WTC11 (cell line): ENCODE measurements around the gene BCAT1. TPM values are rescaled to one million over a fixed set of nuclear protein-coding genes. Genes with fewer than 3 reads are reported as not detected.

Source experiments
- ATAC-seq: fragments of 200-7000 bp; cut with Tn5 transposase; 2 replicates; pipeline ENCODE4 v1.10.0; 2021; ENCODE audit warnings: mild to moderate bottlenecking, moderate library complexity
- CTCF ChIA-PET: fragments of 300-600 bp; sonication (Branson Sonifier 250); formaldehyde crosslinking; loops from one replicate; lab custom pipeline; 2021; ENCODE audit warnings: antibody characterized with exemption; lab: Charles Lee
- POLR2A ChIA-PET: fragments of 350-600 bp; sonication (Branson Sonifier 250); formaldehyde crosslinking; loops from one replicate; lab custom pipeline; 2021; ENCODE audit warnings: antibody characterized with exemption; lab: Charles Lee
- DNase-seq: peaks from one replicate; pipeline ENCODE4 v3.0.0; 2021; ENCODE audit warnings: low spot score
- H3K27ac Mint-ChIP-seq: 2 replicates; pipeline ENCODE4 v1.8.0; 2021; ENCODE audit warnings: mixed read lengths
- H3K27me3 Mint-ChIP-seq: 2 replicates; pipeline ENCODE4 v1.8.0; 2021; ENCODE audit warnings: low read depth, mild to moderate bottlenecking, moderate library complexity, mixed read lengths
- H3K36me3 Mint-ChIP-seq: 2 replicates; pipeline ENCODE4 v1.8.0; 2021; ENCODE audit warnings: mixed read lengths
- H3K4me1 Mint-ChIP-seq: 2 replicates; pipeline ENCODE4 v1.8.0; 2022; ENCODE audit warnings: mixed read lengths
- H3K4me3 Mint-ChIP-seq: 2 replicates; pipeline ENCODE4 v1.8.0; 2021; ENCODE audit warnings: mild to moderate bottlenecking, moderate library complexity, mixed read lengths
- H3K9me3 Mint-ChIP-seq: 2 replicates; pipeline ENCODE4 v1.8.0; 2021; ENCODE audit warnings: mixed read lengths
- ELF4 ChIP-seq: sonication (generic); formaldehyde crosslinking; IDR thresholded peaks from 2 replicates; pipeline ENCODE4 v1.8.1; 2022; ENCODE audit warnings: low read depth, mild to moderate bottlenecking, moderate library complexity, missing genetic modification reagents
- HMGA2 ChIP-seq: fragments of 250-450 bp; sonication (Bioruptor Pico); IDR thresholded peaks from 2 replicates; pipeline ENCODE4 v1.4.0; 2021; ENCODE audit warnings: mild to moderate bottlenecking, moderate library complexity
- JUN ChIP-seq: sonication (generic); formaldehyde crosslinking; IDR thresholded peaks from 2 replicates; pipeline ENCODE4 v1.8.0; 2023; ENCODE audit warnings: mild to moderate bottlenecking, missing genetic modification reagents
- MXD4 ChIP-seq: fragments of 250-450 bp; sonication (Bioruptor Pico); IDR thresholded peaks from 2 replicates; pipeline ENCODE4 v1.8.0; 2021; ENCODE audit warnings: mild to moderate bottlenecking, moderate library complexity, borderline replicate concordance
- MYBL2 ChIP-seq: sonication (generic); formaldehyde crosslinking; IDR thresholded peaks from 2 replicates; pipeline ENCODE4 v1.8.1; 2023; ENCODE audit warnings: mild to moderate bottlenecking, moderate library complexity, missing genetic modification reagents
- NFYB ChIP-seq: sonication (generic); formaldehyde crosslinking; conservative IDR thresholded peaks from 2 replicates; pipeline ENCODE4 v1.8.0; 2022; ENCODE audit warnings: low read depth, missing genetic modification reagents
- RORB ChIP-seq: fragments of 250-450 bp; sonication (Bioruptor Pico); IDR thresholded peaks from 2 replicates; pipeline ENCODE4 v1.9.0; 2021; ENCODE audit warnings: mild to moderate bottlenecking
- SP1 ChIP-seq: sonication (generic); formaldehyde crosslinking; conservative IDR thresholded peaks from 2 replicates; pipeline ENCODE4 v1.8.1; 2022; ENCODE audit warnings: missing genetic modification reagents
- ZNF121 ChIP-seq: sonication (generic); formaldehyde crosslinking; IDR thresholded peaks from 2 replicates; pipeline ENCODE4 v1.8.0; 2023; ENCODE audit warnings: missing genetic modification reagents
- ZNF317 ChIP-seq: sonication (generic); formaldehyde crosslinking; IDR thresholded peaks from 2 replicates; pipeline ENCODE4 v1.8.1; 2023; ENCODE audit warnings: low read depth, mild to moderate bottlenecking, moderate library complexity, missing genetic modification reagents, borderline replicate concordance
- total RNA-seq: library from RNA; stranded (reverse); gene quantifications from 3 replicates; pipeline ENCODE4 v1.2.3, GENCODE V29; 2021
- TF ChIP-seq, protein P1 (sequence below): sonication (generic); formaldehyde crosslinking; conservative IDR thresholded peaks from 2 replicates; pipeline ENCODE4 v1.8.1; 2023; ENCODE audit warnings: mild to moderate bottlenecking, low read depth, missing genetic modification reagents, moderate library complexity
- TF ChIP-seq, protein P2 (sequence below): fragments of 200-600 bp; IDR thresholded peaks from 2 replicates; pipeline ENCODE4 v1.8.0; 2022; ENCODE audit warnings: antibody characterized with exemption
- TF ChIP-seq, protein P3 (sequence below): sonication (generic); formaldehyde crosslinking; IDR thresholded peaks from 2 replicates; pipeline ENCODE4 v1.8.1; 2023; ENCODE audit warnings: mild to moderate bottlenecking, missing genetic modification reagents, moderate library complexity
- TF ChIP-seq, protein P4 (sequence below): fragments of 250-450 bp; sonication (Bioruptor Pico); IDR thresholded peaks from 2 replicates; pipeline ENCODE4 v1.9.0; 2021; ENCODE audit warnings: mild to moderate bottlenecking
- TF ChIP-seq, protein P5 (sequence below): sonication (generic); formaldehyde crosslinking; IDR thresholded peaks from 2 replicates; pipeline ENCODE4 v1.8.1; 2023; ENCODE audit warnings: mild to moderate bottlenecking, missing genetic modification reagents
- TF ChIP-seq, protein P6 (sequence below): fragments of 250-450 bp; sonication (Bioruptor Pico); IDR thresholded peaks from 2 replicates; pipeline ENCODE4 v2.1.2; 2022; ENCODE audit warnings: mild to moderate bottlenecking, moderate library complexity
- TF ChIP-seq, protein P7 (sequence below): sonication (generic); formaldehyde crosslinking; IDR thresholded peaks from 2 replicates; pipeline ENCODE4 v1.8.0; 2023; ENCODE audit warnings: missing genetic modification reagents
- TF ChIP-seq, protein P8 (sequence below): sonication (generic); formaldehyde crosslinking; IDR thresholded peaks from 2 replicates; pipeline ENCODE4 v1.8.1; 2023; ENCODE audit warnings: mild to moderate bottlenecking, missing genetic modification reagents, borderline replicate concordance

Gene BCAT1
- total RNA-seq, 1 experiment from 2014 or later: 267 TPM

DNA sequence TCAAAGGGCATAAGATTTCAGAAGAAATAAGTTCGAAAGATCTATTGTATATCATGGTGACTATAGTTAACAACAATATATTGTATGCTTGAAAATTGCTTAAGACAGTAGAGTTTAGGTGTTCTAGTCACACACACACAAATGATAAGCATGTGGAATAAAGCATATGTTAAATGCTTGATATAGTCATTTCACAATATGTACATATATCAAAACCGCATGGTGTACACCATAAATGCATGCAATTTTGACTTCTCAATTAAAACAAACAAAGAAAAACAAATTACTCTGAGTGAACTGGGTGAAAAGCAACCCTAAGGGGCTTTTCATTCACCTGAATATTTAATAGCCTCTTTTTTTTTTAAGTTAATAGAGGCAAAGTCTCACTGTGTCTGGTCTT is 40.3 kb upstream of the BCAT1 start (continued):
- TF ChIP-seq, protein P1, sequence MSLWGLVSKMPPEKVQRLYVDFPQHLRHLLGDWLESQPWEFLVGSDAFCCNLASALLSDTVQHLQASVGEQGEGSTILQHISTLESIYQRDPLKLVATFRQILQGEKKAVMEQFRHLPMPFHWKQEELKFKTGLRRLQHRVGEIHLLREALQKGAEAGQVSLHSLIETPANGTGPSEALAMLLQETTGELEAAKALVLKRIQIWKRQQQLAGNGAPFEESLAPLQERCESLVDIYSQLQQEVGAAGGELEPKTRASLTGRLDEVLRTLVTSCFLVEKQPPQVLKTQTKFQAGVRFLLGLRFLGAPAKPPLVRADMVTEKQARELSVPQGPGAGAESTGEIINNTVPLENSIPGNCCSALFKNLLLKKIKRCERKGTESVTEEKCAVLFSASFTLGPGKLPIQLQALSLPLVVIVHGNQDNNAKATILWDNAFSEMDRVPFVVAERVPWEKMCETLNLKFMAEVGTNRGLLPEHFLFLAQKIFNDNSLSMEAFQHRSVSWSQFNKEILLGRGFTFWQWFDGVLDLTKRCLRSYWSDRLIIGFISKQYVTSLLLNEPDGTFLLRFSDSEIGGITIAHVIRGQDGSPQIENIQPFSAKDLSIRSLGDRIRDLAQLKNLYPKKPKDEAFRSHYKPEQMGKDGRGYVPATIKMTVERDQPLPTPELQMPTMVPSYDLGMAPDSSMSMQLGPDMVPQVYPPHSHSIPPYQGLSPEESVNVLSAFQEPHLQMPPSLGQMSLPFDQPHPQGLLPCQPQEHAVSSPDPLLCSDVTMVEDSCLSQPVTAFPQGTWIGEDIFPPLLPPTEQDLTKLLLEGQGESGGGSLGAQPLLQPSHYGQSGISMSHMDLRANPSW (CRISPR knock-in tag): no peak

DNA sequence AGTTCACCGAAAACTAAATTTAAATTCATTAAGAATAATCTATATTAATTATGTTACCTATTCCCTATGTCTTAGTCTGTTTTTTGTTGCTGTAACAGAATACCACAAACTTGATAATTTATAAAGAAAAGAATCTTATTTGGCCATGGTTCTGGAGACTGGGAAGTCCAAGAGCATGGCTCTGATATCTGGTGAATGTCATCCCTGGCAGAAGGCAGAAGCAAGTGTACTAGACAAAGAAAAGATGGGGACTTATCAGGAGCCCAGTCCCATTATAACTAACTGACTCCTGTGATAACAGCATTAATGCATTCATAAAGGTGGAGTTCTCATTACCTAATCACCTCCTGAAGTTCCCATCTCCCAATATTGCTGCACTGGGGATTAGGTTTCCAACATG is 33.3 kb upstream of the BCAT1 start:
- ATAC-seq (no peak), DNase-seq (no peak)
- H3K4me1 Mint-ChIP-seq: no peaks in the 10 kb centered on the region
- CTCF ChIA-PET: no interaction called here
- no peak overlapping the region for H3K27ac Mint-ChIP-seq
- H3K36me3 Mint-ChIP-seq: peaks cover 14% of the 10 kb centered on the region
- no peak for TF ChIP-seq RORB
- no peak for TF ChIP-seq ELF4
- TF ChIP-seq MXD4 (CRISPR knock-in tag): no peak
- no peak for TF ChIP-seq NFYB
- TF ChIP-seq ZNF317: no peak
- TF ChIP-seq, protein P2, sequence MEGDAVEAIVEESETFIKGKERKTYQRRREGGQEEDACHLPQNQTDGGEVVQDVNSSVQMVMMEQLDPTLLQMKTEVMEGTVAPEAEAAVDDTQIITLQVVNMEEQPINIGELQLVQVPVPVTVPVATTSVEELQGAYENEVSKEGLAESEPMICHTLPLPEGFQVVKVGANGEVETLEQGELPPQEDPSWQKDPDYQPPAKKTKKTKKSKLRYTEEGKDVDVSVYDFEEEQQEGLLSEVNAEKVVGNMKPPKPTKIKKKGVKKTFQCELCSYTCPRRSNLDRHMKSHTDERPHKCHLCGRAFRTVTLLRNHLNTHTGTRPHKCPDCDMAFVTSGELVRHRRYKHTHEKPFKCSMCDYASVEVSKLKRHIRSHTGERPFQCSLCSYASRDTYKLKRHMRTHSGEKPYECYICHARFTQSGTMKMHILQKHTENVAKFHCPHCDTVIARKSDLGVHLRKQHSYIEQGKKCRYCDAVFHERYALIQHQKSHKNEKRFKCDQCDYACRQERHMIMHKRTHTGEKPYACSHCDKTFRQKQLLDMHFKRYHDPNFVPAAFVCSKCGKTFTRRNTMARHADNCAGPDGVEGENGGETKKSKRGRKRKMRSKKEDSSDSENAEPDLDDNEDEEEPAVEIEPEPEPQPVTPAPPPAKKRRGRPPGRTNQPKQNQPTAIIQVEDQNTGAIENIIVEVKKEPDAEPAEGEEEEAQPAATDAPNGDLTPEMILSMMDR: no peak
- TF ChIP-seq, protein P3, sequence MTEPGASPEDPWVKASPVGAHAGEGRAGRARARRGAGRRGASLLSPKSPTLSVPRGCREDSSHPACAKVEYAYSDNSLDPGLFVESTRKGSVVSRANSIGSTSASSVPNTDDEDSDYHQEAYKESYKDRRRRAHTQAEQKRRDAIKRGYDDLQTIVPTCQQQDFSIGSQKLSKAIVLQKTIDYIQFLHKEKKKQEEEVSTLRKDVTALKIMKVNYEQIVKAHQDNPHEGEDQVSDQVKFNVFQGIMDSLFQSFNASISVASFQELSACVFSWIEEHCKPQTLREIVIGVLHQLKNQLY (CRISPR knock-in tag): no peak
- TF ChIP-seq, protein P4, sequence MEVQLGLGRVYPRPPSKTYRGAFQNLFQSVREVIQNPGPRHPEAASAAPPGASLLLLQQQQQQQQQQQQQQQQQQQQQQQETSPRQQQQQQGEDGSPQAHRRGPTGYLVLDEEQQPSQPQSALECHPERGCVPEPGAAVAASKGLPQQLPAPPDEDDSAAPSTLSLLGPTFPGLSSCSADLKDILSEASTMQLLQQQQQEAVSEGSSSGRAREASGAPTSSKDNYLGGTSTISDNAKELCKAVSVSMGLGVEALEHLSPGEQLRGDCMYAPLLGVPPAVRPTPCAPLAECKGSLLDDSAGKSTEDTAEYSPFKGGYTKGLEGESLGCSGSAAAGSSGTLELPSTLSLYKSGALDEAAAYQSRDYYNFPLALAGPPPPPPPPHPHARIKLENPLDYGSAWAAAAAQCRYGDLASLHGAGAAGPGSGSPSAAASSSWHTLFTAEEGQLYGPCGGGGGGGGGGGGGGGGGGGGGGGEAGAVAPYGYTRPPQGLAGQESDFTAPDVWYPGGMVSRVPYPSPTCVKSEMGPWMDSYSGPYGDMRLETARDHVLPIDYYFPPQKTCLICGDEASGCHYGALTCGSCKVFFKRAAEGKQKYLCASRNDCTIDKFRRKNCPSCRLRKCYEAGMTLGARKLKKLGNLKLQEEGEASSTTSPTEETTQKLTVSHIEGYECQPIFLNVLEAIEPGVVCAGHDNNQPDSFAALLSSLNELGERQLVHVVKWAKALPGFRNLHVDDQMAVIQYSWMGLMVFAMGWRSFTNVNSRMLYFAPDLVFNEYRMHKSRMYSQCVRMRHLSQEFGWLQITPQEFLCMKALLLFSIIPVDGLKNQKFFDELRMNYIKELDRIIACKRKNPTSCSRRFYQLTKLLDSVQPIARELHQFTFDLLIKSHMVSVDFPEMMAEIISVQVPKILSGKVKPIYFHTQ (CRISPR knock-in tag): no peak
- TF ChIP-seq JUN (CRISPR knock-in tag): no peak
- no peak for TF ChIP-seq ZNF121 (CRISPR knock-in tag)
- TF ChIP-seq SP1 (CRISPR knock-in tag): no peak
- TF ChIP-seq HMGA2 (CRISPR knock-in tag): no peak
- TF ChIP-seq MYBL2: no peak
- TF ChIP-seq, protein P5, sequence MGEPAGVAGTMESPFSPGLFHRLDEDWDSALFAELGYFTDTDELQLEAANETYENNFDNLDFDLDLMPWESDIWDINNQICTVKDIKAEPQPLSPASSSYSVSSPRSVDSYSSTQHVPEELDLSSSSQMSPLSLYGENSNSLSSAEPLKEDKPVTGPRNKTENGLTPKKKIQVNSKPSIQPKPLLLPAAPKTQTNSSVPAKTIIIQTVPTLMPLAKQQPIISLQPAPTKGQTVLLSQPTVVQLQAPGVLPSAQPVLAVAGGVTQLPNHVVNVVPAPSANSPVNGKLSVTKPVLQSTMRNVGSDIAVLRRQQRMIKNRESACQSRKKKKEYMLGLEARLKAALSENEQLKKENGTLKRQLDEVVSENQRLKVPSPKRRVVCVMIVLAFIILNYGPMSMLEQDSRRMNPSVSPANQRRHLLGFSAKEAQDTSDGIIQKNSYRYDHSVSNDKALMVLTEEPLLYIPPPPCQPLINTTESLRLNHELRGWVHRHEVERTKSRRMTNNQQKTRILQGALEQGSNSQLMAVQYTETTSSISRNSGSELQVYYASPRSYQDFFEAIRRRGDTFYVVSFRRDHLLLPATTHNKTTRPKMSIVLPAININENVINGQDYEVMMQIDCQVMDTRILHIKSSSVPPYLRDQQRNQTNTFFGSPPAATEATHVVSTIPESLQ (CRISPR knock-in tag): no peak
- TF ChIP-seq, protein P6, sequence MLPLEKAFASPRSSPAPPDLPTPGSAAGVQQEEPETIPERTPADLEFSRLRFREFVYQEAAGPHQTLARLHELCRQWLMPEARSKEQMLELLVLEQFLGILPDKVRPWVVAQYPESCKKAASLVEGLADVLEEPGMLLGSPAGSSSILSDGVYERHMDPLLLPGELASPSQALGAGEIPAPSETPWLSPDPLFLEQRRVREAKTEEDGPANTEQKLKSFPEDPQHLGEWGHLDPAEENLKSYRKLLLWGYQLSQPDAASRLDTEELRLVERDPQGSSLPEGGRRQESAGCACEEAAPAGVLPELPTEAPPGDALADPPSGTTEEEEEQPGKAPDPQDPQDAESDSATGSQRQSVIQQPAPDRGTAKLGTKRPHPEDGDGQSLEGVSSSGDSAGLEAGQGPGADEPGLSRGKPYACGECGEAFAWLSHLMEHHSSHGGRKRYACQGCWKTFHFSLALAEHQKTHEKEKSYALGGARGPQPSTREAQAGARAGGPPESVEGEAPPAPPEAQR: no peak
- TF ChIP-seq, protein P7, sequence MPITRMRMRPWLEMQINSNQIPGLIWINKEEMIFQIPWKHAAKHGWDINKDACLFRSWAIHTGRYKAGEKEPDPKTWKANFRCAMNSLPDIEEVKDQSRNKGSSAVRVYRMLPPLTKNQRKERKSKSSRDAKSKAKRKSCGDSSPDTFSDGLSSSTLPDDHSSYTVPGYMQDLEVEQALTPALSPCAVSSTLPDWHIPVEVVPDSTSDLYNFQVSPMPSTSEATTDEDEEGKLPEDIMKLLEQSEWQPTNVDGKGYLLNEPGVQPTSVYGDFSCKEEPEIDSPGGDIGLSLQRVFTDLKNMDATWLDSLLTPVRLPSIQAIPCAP (CRISPR knock-in tag): no peak
- TF ChIP-seq, protein P8, sequence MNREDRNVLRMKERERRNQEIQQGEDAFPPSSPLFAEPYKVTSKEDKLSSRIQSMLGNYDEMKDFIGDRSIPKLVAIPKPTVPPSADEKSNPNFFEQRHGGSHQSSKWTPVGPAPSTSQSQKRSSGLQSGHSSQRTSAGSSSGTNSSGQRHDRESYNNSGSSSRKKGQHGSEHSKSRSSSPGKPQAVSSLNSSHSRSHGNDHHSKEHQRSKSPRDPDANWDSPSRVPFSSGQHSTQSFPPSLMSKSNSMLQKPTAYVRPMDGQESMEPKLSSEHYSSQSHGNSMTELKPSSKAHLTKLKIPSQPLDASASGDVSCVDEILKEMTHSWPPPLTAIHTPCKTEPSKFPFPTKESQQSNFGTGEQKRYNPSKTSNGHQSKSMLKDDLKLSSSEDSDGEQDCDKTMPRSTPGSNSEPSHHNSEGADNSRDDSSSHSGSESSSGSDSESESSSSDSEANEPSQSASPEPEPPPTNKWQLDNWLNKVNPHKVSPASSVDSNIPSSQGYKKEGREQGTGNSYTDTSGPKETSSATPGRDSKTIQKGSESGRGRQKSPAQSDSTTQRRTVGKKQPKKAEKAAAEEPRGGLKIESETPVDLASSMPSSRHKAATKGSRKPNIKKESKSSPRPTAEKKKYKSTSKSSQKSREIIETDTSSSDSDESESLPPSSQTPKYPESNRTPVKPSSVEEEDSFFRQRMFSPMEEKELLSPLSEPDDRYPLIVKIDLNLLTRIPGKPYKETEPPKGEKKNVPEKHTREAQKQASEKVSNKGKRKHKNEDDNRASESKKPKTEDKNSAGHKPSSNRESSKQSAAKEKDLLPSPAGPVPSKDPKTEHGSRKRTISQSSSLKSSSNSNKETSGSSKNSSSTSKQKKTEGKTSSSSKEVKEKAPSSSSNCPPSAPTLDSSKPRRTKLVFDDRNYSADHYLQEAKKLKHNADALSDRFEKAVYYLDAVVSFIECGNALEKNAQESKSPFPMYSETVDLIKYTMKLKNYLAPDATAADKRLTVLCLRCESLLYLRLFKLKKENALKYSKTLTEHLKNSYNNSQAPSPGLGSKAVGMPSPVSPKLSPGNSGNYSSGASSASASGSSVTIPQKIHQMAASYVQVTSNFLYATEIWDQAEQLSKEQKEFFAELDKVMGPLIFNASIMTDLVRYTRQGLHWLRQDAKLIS (CRISPR knock-in tag): no peak
- H3K9me3 Mint-ChIP-seq: peaks cover 29% of the 10 kb centered on the region
- POLR2A ChIA-PET: no interaction called here
- no peak overlapping the region for H3K4me3 Mint-ChIP-seq
- H3K27me3 Mint-ChIP-seq: no peaks in the 10 kb centered on the region; the same call in none of the 2 replicates
